Glomerular visceral epithelial cell (primary cell): Measurements from ENCODE around the gene ZSCAN30.
"Not testable (repeated sequence)": the region's sequence is repeated elsewhere in the genome, so short reads cannot be mapped to it uniquely, and the experiment has no call there.

Experiments
- DNase-seq: peaks from one replicate; pipeline ENCODE4 v3.0.0-alpha.2; 2016; ENCODE audit errors: extremely low spot score

ZSCAN30 gene

GRCh38 chr18:35236571-35237363 is 53.3 kb downstream of the ZSCAN30 start:
- DNase-seq: peak; percentile 9

- DNase-seq: peak; percentile 70
Measured at GRCh38 chr18:35231052-35231451, 59.0 kb downstream of the ZSCAN30 start.

- no peak for DNase-seq
Measured at GRCh38 chr18:35227254-35227653, 62.8 kb downstream of the ZSCAN30 start.

- no peak for DNase-seq
Measured at GRCh38 chr18:35223797-35224196, 66.2 kb downstream of the ZSCAN30 start.

- no peak for DNase-seq
Measured at GRCh38 chr18:35220424-35220823, 69.6 kb downstream of the ZSCAN30 start.

- not testable (repeated sequence) for DNase-seq
Measured at GRCh38 chr18:35219331-35219730, 70.7 kb downstream of the ZSCAN30 start.

- DNase-seq: not testable (repeated sequence)
Measured at GRCh38 chr18:35216611-35217010, 73.4 kb downstream of the ZSCAN30 start.

DNA sequence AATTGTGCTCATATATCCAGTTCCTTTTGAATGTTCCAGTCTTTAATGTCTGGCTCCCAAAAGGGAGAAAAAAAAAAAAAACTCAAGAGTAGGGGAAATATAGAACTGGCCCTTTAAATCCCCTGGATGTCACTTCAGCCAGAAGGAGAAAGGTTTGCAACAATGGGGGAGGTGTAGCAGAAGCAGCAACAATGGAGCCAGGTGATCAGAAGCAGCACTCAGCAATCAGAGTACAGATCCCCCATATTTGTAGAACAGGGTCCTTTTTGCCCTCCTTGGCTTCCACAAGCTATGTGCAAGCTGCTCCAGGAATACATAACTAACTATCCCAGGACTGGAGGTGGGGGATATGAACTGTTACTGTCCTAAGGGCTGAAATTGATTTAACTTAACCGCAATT is 75.0 kb downstream of the ZSCAN30 start:
- no peak for DNase-seq

DNA sequence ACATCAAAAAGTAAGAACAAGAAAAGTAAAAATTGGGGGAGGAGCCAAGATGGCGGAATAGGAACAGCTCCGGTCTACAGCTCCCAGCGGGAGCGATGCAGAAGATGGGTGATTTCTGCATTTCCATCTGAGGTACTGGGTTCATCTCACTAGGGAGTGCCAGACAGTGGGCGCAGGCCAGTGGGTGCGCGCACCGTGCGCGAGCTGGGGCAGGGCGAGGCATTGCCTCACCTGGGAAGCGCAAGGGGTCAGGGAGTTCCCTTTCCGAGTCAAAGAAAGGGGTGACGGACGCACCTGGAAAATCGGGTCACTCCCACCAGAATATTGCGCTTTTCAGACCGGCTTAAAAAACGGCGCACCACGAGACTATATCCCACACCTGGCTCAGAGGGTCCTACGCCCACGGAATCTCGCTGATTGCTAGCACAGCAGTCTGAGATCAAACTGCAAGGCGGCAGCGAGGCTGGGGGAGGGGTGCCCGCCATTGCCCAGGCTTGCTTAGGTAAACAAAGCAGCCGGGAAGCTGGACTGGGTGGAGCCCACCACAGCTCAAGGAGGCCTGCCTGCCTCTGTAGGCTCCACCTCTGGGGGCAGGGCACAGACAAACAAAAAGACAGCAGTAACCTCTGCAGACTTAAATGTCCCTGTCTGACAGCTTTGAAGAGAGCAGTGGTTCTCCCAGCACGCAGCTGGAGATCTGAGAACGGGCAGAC is 84.1 kb downstream of the ZSCAN30 start:
- not testable (repeated sequence) for DNase-seq

GRCh38 chr18:35205199-35205712 is 84.8 kb downstream of the ZSCAN30 start:
- no peak for DNase-seq

GRCh38 chr18:35203067-35203466 is 87.0 kb downstream of the ZSCAN30 start:
- no peak for DNase-seq

DNA sequence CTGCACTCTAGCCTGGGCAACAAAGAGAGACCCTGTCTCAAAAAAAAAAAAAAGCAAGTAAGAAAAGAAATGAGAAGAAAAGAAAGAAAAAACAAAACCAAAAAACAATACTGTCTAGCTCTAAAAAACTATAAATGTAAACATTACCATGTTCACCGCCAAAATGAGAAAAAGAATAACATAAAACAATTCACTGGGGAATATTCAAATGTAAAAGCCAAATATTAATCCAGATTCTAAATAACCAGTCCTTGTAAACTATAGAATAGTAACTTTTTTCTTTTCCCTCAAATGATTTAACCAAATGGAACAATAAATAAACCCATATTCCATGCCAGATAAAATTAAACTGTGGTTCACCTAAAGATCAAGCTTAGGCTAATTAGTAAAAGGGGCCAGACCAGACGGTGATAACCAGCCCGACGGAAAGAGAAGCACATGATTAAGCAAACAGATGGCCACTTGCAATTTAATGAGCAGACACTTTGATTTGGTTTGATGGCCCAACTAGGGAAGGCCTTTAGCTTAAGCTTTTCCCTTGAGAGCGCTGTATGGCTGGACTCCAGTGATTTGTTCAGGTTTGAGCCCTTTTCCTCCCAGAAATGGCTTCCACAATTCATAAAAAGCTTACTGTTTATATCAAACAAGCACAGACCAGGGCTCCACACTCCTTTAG is 88.6 kb downstream of the ZSCAN30 start:
- DNase-seq: no peak
